Liver (tissue), 9 donors: ENCODE results near the gene CDKN2B-AS1. TPM values are rescaled to one million over a fixed set of nuclear protein-coding genes. Genes with fewer than 3 reads are reported as not detected.

Experiments used
- DNase-seq: peaks from one replicate; pipeline ENCODE4 v3.0.0-alpha.2; 2017; ENCODE audit warnings: low spot score
- H3K27ac ChIP-seq, 2 donors: one replicate each; pipeline ENCODE4 v1.7.0; 2013; ENCODE audit warnings: inconsistent platforms in 2 of 2, low read length in 2 of 2, control low read depth in 1 of 2, low read depth in 1 of 2, mild to moderate bottlenecking in 1 of 2
- H3K27me3 ChIP-seq, 4 donors: one replicate each; pipeline versions ENCODE4 v1.6.1 to v1.7.0; 2013; ENCODE audit warnings: low read length in 3 of 4, inconsistent platforms in 1 of 4, mild to moderate bottlenecking in 1 of 4, moderate library complexity in 1 of 4; ENCODE audit not compliant: control insufficient read depth in 4 of 4, insufficient read depth in 4 of 4
- H3K36me3 ChIP-seq, 4 donors: one replicate each; pipeline versions ENCODE4 v1.6.1 to v1.7.0; 2013; ENCODE audit warnings: low read length in 3 of 4, mild to moderate bottlenecking in 3 of 4, low read depth in 1 of 4, moderate library complexity in 1 of 4; ENCODE audit not compliant: control insufficient read depth in 4 of 4, insufficient read depth in 3 of 4
- H3K4me1 ChIP-seq, 4 donors: one replicate each; pipeline versions ENCODE4 v1.6.1 to v1.7.0; 2013; ENCODE audit warnings: low read length in 3 of 4, mild to moderate bottlenecking in 3 of 4, moderate library complexity in 1 of 4; ENCODE audit not compliant: control insufficient read depth in 4 of 4, insufficient read depth in 4 of 4
- H3K4me3 ChIP-seq, 3 donors: one replicate each; pipeline versions ENCODE4 v1.6.1 to v1.7.0; 2013; ENCODE audit warnings: low read length in 3 of 3, control low read depth in 1 of 3, low read depth in 1 of 3, mild to moderate bottlenecking in 1 of 3
- H3K9ac ChIP-seq, 2 donors: one replicate each; pipeline ENCODE4 v1.7.0; 2013; ENCODE audit warnings: low read length in 2 of 2, mild to moderate bottlenecking in 2 of 2, moderate library complexity in 2 of 2, control low read depth in 1 of 2, low read depth in 1 of 2
- H3K9me3 ChIP-seq, 4 donors: one replicate each; pipeline versions ENCODE4 v1.6.1 to v1.7.0; 2013; ENCODE audit warnings: low read length in 3 of 4; ENCODE audit not compliant: control insufficient read depth in 4 of 4
- EGR1 ChIP-seq, 2 donors: IDR thresholded peaks; 2 replicates each; pipeline ENCODE4 v1.6.1; 2016 to 2018; ENCODE audit warnings: antibody characterized with exemption in 2 of 2, low read depth in 2 of 2
- FOXA1 ChIP-seq: IDR thresholded peaks from 2 replicates; pipeline ENCODE4 v1.6.1; 2016; ENCODE audit warnings: antibody characterized with exemption
- FOXA2 ChIP-seq: IDR thresholded peaks from 2 replicates; pipeline ENCODE4 v1.6.1; 2016; ENCODE audit warnings: antibody characterized with exemption
- GABPA ChIP-seq, 2 donors: IDR thresholded peaks in 1 of 2; conservative IDR thresholded peaks in 1 of 2; 2 replicates each; pipeline ENCODE4 v1.6.1; 2016; ENCODE audit warnings: antibody characterized with exemption in 2 of 2, mild to moderate bottlenecking in 1 of 2, moderate library complexity in 1 of 2
- HNF4A ChIP-seq, 2 donors: conservative IDR thresholded peaks; 2 replicates each; pipeline ENCODE4 v1.6.1; 2016; ENCODE audit warnings: antibody characterized with exemption in 2 of 2, mild to moderate bottlenecking in 2 of 2
- HNF4G ChIP-seq: IDR thresholded peaks from 2 replicates; pipeline ENCODE4 v1.6.1; 2016; ENCODE audit warnings: antibody characterized with exemption
- JUND ChIP-seq, 2 donors: IDR thresholded peaks; 2 replicates each; pipeline ENCODE4 v1.6.1; 2016; ENCODE audit warnings: antibody characterized with exemption in 2 of 2
- NR2F2 ChIP-seq: IDR thresholded peaks from 2 replicates; pipeline ENCODE4 v1.6.1; 2016; ENCODE audit warnings: antibody characterized with exemption
- RAD21 ChIP-seq, 2 donors: IDR thresholded peaks; 2 replicates each; pipeline ENCODE4 v1.6.1; 2016; ENCODE audit warnings: antibody characterized with exemption in 2 of 2, mild to moderate bottlenecking in 2 of 2
- RXRA ChIP-seq, 2 donors: IDR thresholded peaks; 2 replicates each; pipeline ENCODE4 v1.6.1; 2017 to 2018; ENCODE audit warnings: antibody characterized with exemption in 2 of 2, mild to moderate bottlenecking in 1 of 2
- SP1 ChIP-seq: IDR thresholded peaks from 2 replicates; pipeline ENCODE4 v1.6.1; 2018; ENCODE audit warnings: antibody characterized with exemption, mild to moderate bottlenecking
- TAF1 ChIP-seq: conservative IDR thresholded peaks from 2 replicates; pipeline ENCODE4 v1.6.1; 2016; ENCODE audit warnings: antibody characterized with exemption, mild to moderate bottlenecking
- YY1 ChIP-seq: IDR thresholded peaks from 2 replicates; pipeline ENCODE4 v1.6.1; 2016; ENCODE audit warnings: antibody characterized with exemption, mild to moderate bottlenecking
- WGBS: extraction: QIAGEN DNeasy Blood & Tissue Kit; methylation state at CpG from one replicate; pipeline ENCODE4 v1.1.7; 2013; 5-methylcytosine and 5-hydroxymethylcytosine counted together
- polyA plus RNA-seq, 2 donors: library from polyadenylated mRNA; stranded (reverse) in 1 of 2; unstranded in 1 of 2; fragments of 200-250 nt in 1 of 2; fragments of >200 nt in 1 of 2; fragmentation: Nextera tagmentation in 1 of 2; extraction: Ambion mirVana in 1 of 2; gene quantifications; one replicate each; pipeline versions ENCODE4 v1.2.1 to v1.2.3, GENCODE V29; 2013 to 2015
- total RNA-seq, 2 donors: library from RNA; depleted of rRNA; stranded (reverse); fragments of >200 nt; gene quantifications; one replicate each; pipeline ENCODE4 v1.2.3, GENCODE V29; 2014
- TF ChIP-seq, protein P1 (sequence below): IDR thresholded peaks from 2 replicates; pipeline ENCODE4 v1.6.1; 2016; ENCODE audit warnings: antibody characterized with exemption
- TF ChIP-seq, protein P2 (sequence below): fragments of 150-350 bp; IDR thresholded peaks from 2 replicates; pipeline ENCODE4 v1.5.1; 2017; ENCODE audit warnings: improper control_type of control experiment, low read depth, low read length; ENCODE audit not compliant: missing input control
- TF ChIP-seq, protein P3 (sequence below): IDR thresholded peaks from 2 replicates; pipeline ENCODE4 v1.6.1; 2016; ENCODE audit warnings: antibody characterized with exemption
- TF ChIP-seq, protein P4 (sequence below): IDR thresholded peaks from 2 replicates; pipeline ENCODE4 v1.6.1; 2016; ENCODE audit warnings: antibody characterized with exemption, mild to moderate bottlenecking
- TF ChIP-seq, protein P5 (sequence below): IDR thresholded peaks from 2 replicates; pipeline ENCODE4 v1.6.1; 2016; ENCODE audit warnings: antibody characterized with exemption
- donor health status: healthy.
- donor health status: healthy.
- donor health status: healthy.
- donor health status: healthy.
- donor health status: healthy.

Gene CDKN2B-AS1
- total and polyA plus RNA-seq, 4 donors: 0.08 to 0.42 TPM; not detected in 2

DNA sequence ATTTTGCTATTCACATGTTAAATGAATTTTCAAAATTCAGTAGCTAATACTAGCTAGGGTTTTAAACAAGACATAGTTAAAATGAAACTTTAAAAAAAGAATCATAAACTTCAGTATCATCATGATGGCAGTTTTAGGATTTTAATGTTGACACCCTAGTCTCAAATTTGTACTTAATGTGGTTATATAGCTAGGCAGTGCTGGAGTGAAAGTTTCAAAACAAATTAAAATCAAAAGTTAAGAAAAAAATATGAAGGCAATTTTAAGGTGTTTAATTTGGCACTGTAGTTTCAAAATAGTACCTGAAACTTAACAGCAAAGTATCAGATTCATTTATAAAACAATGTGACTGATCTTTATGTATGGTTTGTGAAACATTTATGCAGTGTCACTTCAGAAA, 33.8 kb downstream of the CDKN2B-AS1 start:
- no peaks in the 10 kb centered on the region for H3K27me3 ChIP-seq
- no peak overlapping the region for H3K27ac ChIP-seq
- H3K9ac ChIP-seq: no peak overlapping the region
- TF ChIP-seq, protein P1, sequence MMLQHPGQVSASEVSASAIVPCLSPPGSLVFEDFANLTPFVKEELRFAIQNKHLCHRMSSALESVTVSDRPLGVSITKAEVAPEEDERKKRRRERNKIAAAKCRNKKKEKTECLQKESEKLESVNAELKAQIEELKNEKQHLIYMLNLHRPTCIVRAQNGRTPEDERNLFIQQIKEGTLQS: no peak
- TF ChIP-seq JUND (IDR thresholded peaks at IDR 0.05) (no peak), SP1 (no peak), GABPA (IDR thresholded peaks at IDR 0.05 in 1 of 2, conservative IDR thresholded peaks at IDR 0.05 in 1 of 2) (no peak), EGR1 (IDR thresholded peaks at IDR 0.05; ENCODE audit: low read depth in 2 of 2) (no peak), HNF4A (conservative IDR thresholded peaks at IDR 0.05) (no peak), HNF4G (no peak), FOXA2 (no peak), RAD21 (IDR thresholded peaks at IDR 0.05) (no peak), FOXA1 (no peak)
- TF ChIP-seq, protein P2, sequence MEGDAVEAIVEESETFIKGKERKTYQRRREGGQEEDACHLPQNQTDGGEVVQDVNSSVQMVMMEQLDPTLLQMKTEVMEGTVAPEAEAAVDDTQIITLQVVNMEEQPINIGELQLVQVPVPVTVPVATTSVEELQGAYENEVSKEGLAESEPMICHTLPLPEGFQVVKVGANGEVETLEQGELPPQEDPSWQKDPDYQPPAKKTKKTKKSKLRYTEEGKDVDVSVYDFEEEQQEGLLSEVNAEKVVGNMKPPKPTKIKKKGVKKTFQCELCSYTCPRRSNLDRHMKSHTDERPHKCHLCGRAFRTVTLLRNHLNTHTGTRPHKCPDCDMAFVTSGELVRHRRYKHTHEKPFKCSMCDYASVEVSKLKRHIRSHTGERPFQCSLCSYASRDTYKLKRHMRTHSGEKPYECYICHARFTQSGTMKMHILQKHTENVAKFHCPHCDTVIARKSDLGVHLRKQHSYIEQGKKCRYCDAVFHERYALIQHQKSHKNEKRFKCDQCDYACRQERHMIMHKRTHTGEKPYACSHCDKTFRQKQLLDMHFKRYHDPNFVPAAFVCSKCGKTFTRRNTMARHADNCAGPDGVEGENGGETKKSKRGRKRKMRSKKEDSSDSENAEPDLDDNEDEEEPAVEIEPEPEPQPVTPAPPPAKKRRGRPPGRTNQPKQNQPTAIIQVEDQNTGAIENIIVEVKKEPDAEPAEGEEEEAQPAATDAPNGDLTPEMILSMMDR: no peak
- TF ChIP-seq, protein P3, sequence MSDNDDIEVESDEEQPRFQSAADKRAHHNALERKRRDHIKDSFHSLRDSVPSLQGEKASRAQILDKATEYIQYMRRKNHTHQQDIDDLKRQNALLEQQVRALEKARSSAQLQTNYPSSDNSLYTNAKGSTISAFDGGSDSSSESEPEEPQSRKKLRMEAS: no peak
- TF ChIP-seq, protein P4, sequence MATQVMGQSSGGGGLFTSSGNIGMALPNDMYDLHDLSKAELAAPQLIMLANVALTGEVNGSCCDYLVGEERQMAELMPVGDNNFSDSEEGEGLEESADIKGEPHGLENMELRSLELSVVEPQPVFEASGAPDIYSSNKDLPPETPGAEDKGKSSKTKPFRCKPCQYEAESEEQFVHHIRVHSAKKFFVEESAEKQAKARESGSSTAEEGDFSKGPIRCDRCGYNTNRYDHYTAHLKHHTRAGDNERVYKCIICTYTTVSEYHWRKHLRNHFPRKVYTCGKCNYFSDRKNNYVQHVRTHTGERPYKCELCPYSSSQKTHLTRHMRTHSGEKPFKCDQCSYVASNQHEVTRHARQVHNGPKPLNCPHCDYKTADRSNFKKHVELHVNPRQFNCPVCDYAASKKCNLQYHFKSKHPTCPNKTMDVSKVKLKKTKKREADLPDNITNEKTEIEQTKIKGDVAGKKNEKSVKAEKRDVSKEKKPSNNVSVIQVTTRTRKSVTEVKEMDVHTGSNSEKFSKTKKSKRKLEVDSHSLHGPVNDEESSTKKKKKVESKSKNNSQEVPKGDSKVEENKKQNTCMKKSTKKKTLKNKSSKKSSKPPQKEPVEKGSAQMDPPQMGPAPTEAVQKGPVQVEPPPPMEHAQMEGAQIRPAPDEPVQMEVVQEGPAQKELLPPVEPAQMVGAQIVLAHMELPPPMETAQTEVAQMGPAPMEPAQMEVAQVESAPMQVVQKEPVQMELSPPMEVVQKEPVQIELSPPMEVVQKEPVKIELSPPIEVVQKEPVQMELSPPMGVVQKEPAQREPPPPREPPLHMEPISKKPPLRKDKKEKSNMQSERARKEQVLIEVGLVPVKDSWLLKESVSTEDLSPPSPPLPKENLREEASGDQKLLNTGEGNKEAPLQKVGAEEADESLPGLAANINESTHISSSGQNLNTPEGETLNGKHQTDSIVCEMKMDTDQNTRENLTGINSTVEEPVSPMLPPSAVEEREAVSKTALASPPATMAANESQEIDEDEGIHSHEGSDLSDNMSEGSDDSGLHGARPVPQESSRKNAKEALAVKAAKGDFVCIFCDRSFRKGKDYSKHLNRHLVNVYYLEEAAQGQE: no peak
- TF ChIP-seq, protein P5, sequence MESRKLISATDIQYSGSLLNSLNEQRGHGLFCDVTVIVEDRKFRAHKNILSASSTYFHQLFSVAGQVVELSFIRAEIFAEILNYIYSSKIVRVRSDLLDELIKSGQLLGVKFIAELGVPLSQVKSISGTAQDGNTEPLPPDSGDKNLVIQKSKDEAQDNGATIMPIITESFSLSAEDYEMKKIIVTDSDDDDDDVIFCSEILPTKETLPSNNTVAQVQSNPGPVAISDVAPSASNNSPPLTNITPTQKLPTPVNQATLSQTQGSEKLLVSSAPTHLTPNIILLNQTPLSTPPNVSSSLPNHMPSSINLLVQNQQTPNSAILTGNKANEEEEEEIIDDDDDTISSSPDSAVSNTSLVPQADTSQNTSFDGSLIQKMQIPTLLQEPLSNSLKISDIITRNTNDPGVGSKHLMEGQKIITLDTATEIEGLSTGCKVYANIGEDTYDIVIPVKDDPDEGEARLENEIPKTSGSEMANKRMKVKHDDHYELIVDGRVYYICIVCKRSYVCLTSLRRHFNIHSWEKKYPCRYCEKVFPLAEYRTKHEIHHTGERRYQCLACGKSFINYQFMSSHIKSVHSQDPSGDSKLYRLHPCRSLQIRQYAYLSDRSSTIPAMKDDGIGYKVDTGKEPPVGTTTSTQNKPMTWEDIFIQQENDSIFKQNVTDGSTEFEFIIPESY: no peak
- no peak for DNase-seq
- peaks cover 0 to 2% (median under 1%) of the 10 kb centered on the region in 4 donors for H3K4me1 ChIP-seq
- no peaks in the 10 kb centered on the region for H3K36me3 ChIP-seq
- no peak overlapping the region for H3K4me3 ChIP-seq
- peaks cover 0 to 1% (median 0%) of the 10 kb centered on the region in 4 donors for H3K9me3 ChIP-seq

DNA sequence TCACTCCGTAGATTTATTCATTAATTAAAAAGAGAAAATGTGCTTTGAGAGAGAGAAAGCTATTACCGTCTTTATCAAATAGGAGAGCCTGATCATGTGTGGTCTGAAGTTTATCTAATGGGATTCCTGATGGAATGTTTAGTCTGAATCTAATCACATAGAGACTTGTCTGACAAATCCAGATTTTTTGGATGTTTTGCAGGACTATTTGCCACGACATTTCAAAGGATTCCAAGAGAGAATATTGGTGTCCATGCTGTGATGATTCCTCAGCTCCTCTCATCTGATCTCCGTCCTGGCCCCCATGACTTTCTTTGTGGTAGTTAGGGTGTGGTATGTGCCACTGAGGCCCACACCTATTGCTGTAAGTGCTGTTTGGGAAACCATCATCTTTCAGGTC, 34.6 kb downstream of the CDKN2B-AS1 start:
- 80% methylated on average over 4 of the region's 4 CpGs for WGBS
- no peak overlapping the region for H3K4me3 ChIP-seq
- no peak for DNase-seq

More for the DNA sequence above, 34.6 kb downstream of the CDKN2B-AS1 start:
- Histone ChIP-seq H3K9me3 (no peaks in the 10 kb centered on the region), H3K9ac (no peak overlapping the region), H3K27ac (no peak overlapping the region), H3K4me1 (peaks cover 0 to 2% (median under 1%) of the 10 kb centered on the region in 4 donors), H3K27me3 (no peaks in the 10 kb centered on the region), H3K36me3 (no peaks in the 10 kb centered on the region)
- TF ChIP-seq SP1 (no peak), EGR1 (IDR thresholded peaks at IDR 0.05; ENCODE audit: low read depth in 2 of 2) (no peak), NR2F2 (no peak), RXRA (IDR thresholded peaks at IDR 0.05) (no peak), TAF1 (no peak), HNF4A (conservative IDR thresholded peaks at IDR 0.05) (no peak), YY1 (no peak)
